Upper lobe of left lung (tissue), 6 donors: ENCODE results near the gene GUF1. TPM values are rescaled to one million over a fixed set of nuclear protein-coding genes. Genes with fewer than 3 reads are reported as not detected.

Experiments
- ATAC-seq, 2 donors: fragments of 200-7000 bp; cut with Tn5 transposase; one replicate each; pipeline ENCODE4 v1.9.1; 2022; ENCODE audit warnings: mild to moderate bottlenecking in 2 of 2, moderate library complexity in 2 of 2; ENCODE audit not compliant: low FRiP score in 2 of 2
- DNase-seq, 2 donors: peaks; one replicate each; pipeline ENCODE4 v3.0.0-alpha.2; 2019 to 2020
- H3K27ac ChIP-seq, 4 donors: fragments of 200-600 bp; sonication (generic); one replicate each; pipeline ENCODE4 v1.5.1; 2016 to 2019
- H3K27me3 ChIP-seq, 4 donors: fragments of 200-600 bp; sonication (generic); one replicate each; pipeline ENCODE4 v1.5.1; 2017 to 2019
- H3K36me3 ChIP-seq, 4 donors: fragments of 200-600 bp; sonication (generic); one replicate each; pipeline ENCODE4 v1.5.1; 2016 to 2019
- H3K4me1 ChIP-seq, 4 donors: fragments of 200-600 bp; sonication (generic); one replicate each; pipeline ENCODE4 v1.5.1; 2018 to 2019
- H3K4me3 ChIP-seq, 4 donors: fragments of 200-600 bp; sonication (generic); one replicate each; pipeline ENCODE4 v1.5.1; 2017 to 2019; ENCODE audit warnings: mild to moderate bottlenecking in 2 of 4, moderate library complexity in 1 of 4
- H3K9me3 ChIP-seq, 4 donors: fragments of 200-600 bp; sonication (generic); one replicate each; pipeline ENCODE4 v1.5.1; 2018 to 2019
- EP300 ChIP-seq, 4 donors: sonication (generic); formaldehyde crosslinking; IDR thresholded peaks; one replicate each; pipeline ENCODE4 v1.5.1; 2017; ENCODE audit warnings: antibody characterized with exemption in 4 of 4, control low read depth in 2 of 4
- POLR2A ChIP-seq, 4 donors: fragments of 450-650 bp; IDR thresholded peaks; one replicate each; pipeline ENCODE4 v1.5.1; 2016 to 2017; ENCODE audit warnings: antibody characterized with exemption in 4 of 4, mild to moderate bottlenecking in 2 of 4
- POLR2AphosphoS5 ChIP-seq, 2 donors: sonication (generic); formaldehyde crosslinking; IDR thresholded peaks; one replicate each; pipeline ENCODE4 v1.5.1; 2017; ENCODE audit warnings: antibody characterized with exemption in 2 of 2
- WGBS, 2 donors: methylation state at CpG; one replicate each; pipeline ENCODE4 v1.1.5; 2017 to 2018; 5-methylcytosine and 5-hydroxymethylcytosine counted together
- total RNA-seq, 6 donors: library from RNA; depleted of rRNA in 4 of 6; stranded (reverse); fragments of >200 nt in 4 of 6; gene quantifications; one replicate each; pipeline versions ENCODE4 v1.1.0 to v1.2.1, GENCODE V29; 2016 to 2021
- TF ChIP-seq, protein P1 (sequence below), 6 experiments: fragments of 450-650 bp in 4 of 6; fragments of 200-600 bp in 2 of 6; sonication (generic) in 2 of 6; IDR thresholded peaks; one replicate each; pipeline ENCODE4 v1.5.1; 2016 to 2019; ENCODE audit warnings: antibody characterized with exemption in 6 of 6
- donor health status: DM: no; HTN: no; CAD: no; lungs with moderate emphysema.
- donor health status: DM: no; HTN: yes; CAD: no; lungs with severe emphysema.

Gene GUF1
- total RNA-seq, 6 donors from 2014 or later = 11.3 to 24.4 (median 14.2) TPM

DNA sequence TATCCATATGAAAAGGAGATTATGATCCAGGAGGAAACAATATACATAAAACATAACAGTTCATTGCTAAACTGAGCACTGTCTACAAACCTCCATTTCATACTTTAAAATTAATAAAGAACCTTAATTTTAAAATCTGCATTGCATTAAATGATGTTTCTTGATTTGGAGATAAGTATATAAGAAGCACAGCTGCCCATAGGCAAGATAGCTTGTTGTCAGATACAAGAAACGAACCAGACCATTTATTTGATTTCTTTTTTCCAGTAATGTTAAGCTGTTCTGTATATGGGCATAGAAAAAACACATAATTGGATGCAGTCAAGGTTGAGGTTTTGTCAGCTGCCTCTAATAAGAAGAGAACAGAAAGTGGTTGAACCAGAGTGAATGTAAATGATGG, 6.4 kb downstream of the GUF1 start:
- Histone ChIP-seq H3K4me3 (no peak overlapping the region), H3K36me3 (peaks cover 5 to 75% (median 20%) of the 10 kb centered on the region in 4 donors), H3K4me1 (peaks cover 6 to 11% (median 10%) of the 10 kb centered on the region in 4 donors), H3K9me3 (no peaks in the 10 kb centered on the region), H3K27me3 (no peaks in the 10 kb centered on the region), H3K27ac (no peak overlapping the region)
- WGBS, 2 donors = 94% methylated on average over 1 of the region's 1 CpG
- DNase-seq (no peak), ATAC-seq (no peak)
- no peak for TF ChIP-seq EP300 (IDR thresholded peaks at IDR 0.05)
- TF ChIP-seq, protein P1, sequence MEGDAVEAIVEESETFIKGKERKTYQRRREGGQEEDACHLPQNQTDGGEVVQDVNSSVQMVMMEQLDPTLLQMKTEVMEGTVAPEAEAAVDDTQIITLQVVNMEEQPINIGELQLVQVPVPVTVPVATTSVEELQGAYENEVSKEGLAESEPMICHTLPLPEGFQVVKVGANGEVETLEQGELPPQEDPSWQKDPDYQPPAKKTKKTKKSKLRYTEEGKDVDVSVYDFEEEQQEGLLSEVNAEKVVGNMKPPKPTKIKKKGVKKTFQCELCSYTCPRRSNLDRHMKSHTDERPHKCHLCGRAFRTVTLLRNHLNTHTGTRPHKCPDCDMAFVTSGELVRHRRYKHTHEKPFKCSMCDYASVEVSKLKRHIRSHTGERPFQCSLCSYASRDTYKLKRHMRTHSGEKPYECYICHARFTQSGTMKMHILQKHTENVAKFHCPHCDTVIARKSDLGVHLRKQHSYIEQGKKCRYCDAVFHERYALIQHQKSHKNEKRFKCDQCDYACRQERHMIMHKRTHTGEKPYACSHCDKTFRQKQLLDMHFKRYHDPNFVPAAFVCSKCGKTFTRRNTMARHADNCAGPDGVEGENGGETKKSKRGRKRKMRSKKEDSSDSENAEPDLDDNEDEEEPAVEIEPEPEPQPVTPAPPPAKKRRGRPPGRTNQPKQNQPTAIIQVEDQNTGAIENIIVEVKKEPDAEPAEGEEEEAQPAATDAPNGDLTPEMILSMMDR (IDR thresholded peaks at IDR 0.05) = no peak
- no peak for TF ChIP-seq POLR2A (IDR thresholded peaks at IDR 0.05)
- TF ChIP-seq POLR2AphosphoS5 (IDR thresholded peaks at IDR 0.05) = no peak

DNA sequence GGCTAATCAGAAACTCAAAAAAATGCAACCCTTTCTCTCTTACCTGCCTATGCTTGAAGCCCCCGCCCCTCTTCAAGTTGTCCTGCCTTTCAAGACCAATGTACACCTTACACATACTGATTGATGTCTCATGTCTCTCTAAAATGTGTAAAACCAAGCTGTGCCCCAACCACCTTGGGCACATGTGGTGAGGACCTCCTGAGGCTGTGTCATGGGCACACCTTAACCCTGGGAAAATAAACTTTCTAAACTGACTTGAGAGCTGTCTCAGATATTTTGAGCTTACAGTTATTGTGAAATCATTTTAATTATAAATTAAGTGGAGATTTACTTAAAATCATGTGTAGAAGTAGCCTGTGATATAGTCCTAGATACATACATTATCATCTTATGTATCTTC, 22.2 kb downstream of the GUF1 start:
- Histone ChIP-seq H3K4me3 (no peak overlapping the region), H3K36me3 (peaks cover 16 to 81% (median 23%) of the 10 kb centered on the region in 4 donors), H3K27ac (no peak overlapping the region), H3K4me1 (peaks cover 0 to 4% (median 0%) of the 10 kb centered on the region in 4 donors), H3K9me3 (no peaks in the 10 kb centered on the region), H3K27me3 (no peaks in the 10 kb centered on the region)
- WGBS, 2 donors = 71 to 85% methylated on average over 1 of the region's 1 CpG
- TF ChIP-seq POLR2AphosphoS5 (IDR thresholded peaks at IDR 0.05) (no peak), EP300 (IDR thresholded peaks at IDR 0.05) (no peak), POLR2A (IDR thresholded peaks at IDR 0.05) (no peak)
- TF ChIP-seq, protein P1 (IDR thresholded peaks at IDR 0.05) = no peak
- ATAC-seq (no peak), DNase-seq (no peak)

DNA sequence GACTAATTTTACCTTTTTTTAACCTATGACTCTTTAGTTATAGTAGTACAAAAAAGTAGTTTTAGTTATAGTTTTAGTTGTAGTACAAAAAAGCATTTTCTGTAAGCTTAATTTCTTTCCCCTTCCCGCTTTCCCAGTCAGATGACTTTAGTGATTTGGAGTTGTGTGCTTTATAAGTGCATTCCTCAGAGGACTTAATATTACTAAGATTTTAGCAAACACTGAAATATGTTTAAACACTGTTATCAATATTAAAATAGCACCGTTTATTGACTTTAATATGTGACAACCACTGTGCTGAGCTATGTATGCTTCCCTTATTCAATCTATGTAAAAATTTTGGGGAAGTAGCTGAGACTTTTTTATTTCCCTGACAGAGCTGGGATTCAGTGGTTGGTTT, 22.8 kb downstream of the GUF1 start:
- DNase-seq = no peak
- Histone ChIP-seq H3K4me1 (peaks cover 0 to 4% (median 0%) of the 10 kb centered on the region in 4 donors), H3K36me3 (peaks cover 10 to 79% (median 24%) of the 10 kb centered on the region in 4 donors), H3K9me3 (no peaks in the 10 kb centered on the region), H3K4me3 (no peak overlapping the region), H3K27ac (no peak overlapping the region), H3K27me3 (no peaks in the 10 kb centered on the region)
- TF ChIP-seq EP300 (IDR thresholded peaks at IDR 0.05) (no peak), POLR2A (IDR thresholded peaks at IDR 0.05) (no peak), POLR2AphosphoS5 (IDR thresholded peaks at IDR 0.05) (no peak)
- TF ChIP-seq, protein P1 (IDR thresholded peaks at IDR 0.05) = no peak
- ATAC-seq = no peak
- 69 to 70% methylated on average over 2 of the region's 2 CpGs for WGBS, 2 donors

DNA sequence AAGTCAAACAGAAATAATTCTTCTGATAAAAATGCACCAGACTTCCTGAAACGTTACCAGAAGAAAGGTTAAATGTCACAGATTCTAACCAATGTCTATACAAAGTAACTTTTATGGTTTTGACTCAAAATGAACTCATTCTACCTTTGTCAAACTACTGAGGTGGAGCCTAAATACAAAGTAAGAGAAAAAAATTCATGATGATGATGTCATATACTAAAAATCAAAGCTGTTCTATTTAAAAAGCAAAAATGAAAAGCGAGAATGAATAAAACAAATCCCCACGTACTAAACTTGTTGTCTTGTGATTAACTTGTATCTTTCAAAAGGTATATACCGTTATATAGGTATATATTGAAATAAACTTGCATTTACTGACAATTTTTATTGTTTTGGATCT, 26.5 kb downstream of the GUF1 start:
- Histone ChIP-seq H3K4me3 (no peak overlapping the region), H3K36me3 (peaks cover 0 to 64% (median 8%) of the 10 kb centered on the region in 4 donors), H3K27me3 (no peaks in the 10 kb centered on the region), H3K27ac (no peak overlapping the region), H3K9me3 (no peaks in the 10 kb centered on the region), H3K4me1 (peaks cover 0 to 4% (median 0%) of the 10 kb centered on the region in 4 donors)
- DNase-seq (no peak), ATAC-seq (no peak)
- 89 to 90% methylated on average over 4 of the region's 4 CpGs for WGBS, 2 donors
- TF ChIP-seq POLR2AphosphoS5 (IDR thresholded peaks at IDR 0.05) (no peak), POLR2A (IDR thresholded peaks at IDR 0.05) (no peak), EP300 (IDR thresholded peaks at IDR 0.05) (no peak)
- TF ChIP-seq, protein P1 (IDR thresholded peaks at IDR 0.05) = no peak

DNA sequence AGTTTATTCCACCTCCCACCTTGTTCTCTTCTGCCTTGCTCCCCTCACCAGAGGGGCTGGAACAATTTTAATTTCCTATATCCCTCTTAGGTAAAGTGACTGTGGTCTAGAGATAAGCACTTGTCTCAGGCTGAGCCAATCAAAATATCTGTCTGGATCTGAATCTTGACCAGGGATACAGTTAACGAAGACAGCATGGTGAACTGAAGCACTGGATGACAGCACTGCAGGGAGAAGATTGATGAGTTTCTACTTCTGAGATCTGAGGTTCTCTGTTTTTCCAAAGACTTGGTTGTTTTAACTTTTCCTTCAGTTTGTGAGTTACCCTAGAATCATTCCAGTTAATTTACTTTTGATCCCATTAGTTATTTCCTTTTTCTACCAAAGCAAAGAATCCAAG, 34.9 kb downstream of the GUF1 start:
- H3K4me3 ChIP-seq = no peak overlapping the region
- no peak for DNase-seq
- no peak for TF ChIP-seq POLR2A (IDR thresholded peaks at IDR 0.05)
- TF ChIP-seq POLR2AphosphoS5 (IDR thresholded peaks at IDR 0.05) = no peak
- TF ChIP-seq EP300 (IDR thresholded peaks at IDR 0.05) = no peak
- TF ChIP-seq, protein P1 (IDR thresholded peaks at IDR 0.05) = no peak
- no peak for ATAC-seq
- WGBS, 2 donors = 100% methylated on average over 1 of the region's 1 CpG
- no peaks in the 10 kb centered on the region for H3K4me1 ChIP-seq
- H3K27me3 ChIP-seq = no peaks in the 10 kb centered on the region
- H3K9me3 ChIP-seq = no peaks in the 10 kb centered on the region
- H3K27ac ChIP-seq = no peak overlapping the region
- peaks cover 0 to 18% (median 0%) of the 10 kb centered on the region in 4 donors for H3K36me3 ChIP-seq
